PC-3 (cell line): Measurements from ENCODE around the gene MGA.

Experiments used
- EZH2phosphoT487 ChIP-seq: fragments of 300-600 bp; sonication (generic); IDR thresholded peaks from 2 replicates; pipeline ENCODE4 v1.6.1; 2018; ENCODE audit warnings: mild to moderate bottlenecking, antibody characterized with exemption, low read length, borderline replicate concordance
- TF ChIP-seq, protein P1 (sequence below): fragments of 300-600 bp; sonication (generic); conservative IDR thresholded peaks from 2 replicates; pipeline ENCODE4 v1.5.1; 2017; ENCODE audit warnings: antibody characterized with exemption, low read depth, mild to moderate bottlenecking, low read length

DNA sequence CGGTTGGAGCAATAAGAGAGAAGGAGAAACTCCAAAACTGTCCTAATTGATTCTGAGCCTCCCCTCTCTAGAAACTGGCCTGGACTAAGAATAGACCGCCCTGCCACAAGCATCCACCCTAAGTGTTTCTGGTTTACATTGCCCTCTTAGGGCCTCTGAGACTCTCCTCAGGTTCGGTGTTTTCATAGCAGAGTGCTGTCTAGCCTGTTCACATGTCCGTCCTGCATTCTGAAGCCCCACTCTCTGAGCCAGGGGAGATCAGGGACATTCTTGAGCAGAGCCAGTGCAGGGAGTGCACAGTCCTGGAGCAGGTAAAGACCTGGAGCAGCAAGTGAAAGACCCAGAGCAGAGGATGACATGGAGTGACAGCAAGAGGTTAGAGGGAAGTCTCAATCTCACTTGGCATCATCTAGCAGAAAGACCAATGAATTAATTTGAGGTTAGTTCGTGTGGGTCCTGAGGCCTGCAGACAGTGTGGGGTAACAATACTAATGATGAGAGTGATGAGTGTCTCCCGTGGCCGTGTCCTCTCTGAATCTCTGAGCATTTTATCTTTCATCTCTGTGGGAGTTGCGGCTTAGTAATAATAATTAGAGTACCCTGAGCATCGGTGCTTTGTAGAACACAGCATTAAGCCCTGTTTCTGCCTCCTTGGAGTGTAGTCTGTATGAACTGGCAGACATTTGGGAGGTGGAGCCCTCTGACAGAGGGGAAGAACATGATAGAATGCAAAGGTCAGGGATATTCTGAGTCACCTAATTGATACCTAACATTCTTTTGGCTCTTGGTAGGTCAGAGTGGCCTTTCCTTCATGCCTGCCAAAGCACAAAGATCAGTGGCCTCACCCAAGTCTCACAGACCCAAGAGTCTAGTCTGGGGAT lies 138.6 kb downstream of the MGA start:
- TF ChIP-seq EZH2phosphoT487: no peak
- TF ChIP-seq, protein P1, sequence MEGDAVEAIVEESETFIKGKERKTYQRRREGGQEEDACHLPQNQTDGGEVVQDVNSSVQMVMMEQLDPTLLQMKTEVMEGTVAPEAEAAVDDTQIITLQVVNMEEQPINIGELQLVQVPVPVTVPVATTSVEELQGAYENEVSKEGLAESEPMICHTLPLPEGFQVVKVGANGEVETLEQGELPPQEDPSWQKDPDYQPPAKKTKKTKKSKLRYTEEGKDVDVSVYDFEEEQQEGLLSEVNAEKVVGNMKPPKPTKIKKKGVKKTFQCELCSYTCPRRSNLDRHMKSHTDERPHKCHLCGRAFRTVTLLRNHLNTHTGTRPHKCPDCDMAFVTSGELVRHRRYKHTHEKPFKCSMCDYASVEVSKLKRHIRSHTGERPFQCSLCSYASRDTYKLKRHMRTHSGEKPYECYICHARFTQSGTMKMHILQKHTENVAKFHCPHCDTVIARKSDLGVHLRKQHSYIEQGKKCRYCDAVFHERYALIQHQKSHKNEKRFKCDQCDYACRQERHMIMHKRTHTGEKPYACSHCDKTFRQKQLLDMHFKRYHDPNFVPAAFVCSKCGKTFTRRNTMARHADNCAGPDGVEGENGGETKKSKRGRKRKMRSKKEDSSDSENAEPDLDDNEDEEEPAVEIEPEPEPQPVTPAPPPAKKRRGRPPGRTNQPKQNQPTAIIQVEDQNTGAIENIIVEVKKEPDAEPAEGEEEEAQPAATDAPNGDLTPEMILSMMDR: no peak
